ENCODE results near the gene WDR5.
"Not testable (repeated sequence)": the region's sequence is repeated elsewhere in the genome, so short reads cannot be mapped to it uniquely, and the experiment has no call there.

DNA sequence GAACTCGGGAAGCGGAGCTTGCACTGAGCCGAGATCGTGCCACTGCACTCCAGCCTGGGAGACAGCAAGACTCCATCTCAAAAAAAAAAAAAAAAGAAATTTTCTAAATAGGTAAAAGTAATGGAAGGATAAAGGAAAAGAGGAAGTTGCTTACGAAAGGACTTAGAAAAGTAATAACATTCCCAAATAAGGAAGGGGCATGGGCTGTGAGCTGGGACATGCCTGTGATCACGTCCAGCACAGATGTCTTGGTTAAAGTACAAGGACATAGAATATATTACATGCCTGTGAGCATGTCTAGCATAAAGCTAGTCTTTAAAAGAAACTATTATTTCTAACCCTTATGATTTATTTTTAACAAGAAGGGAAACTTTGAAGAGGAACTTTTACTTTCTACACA is 34.7 kb upstream of the WDR5 start:
- TF ChIP-seq, protein P1, sequence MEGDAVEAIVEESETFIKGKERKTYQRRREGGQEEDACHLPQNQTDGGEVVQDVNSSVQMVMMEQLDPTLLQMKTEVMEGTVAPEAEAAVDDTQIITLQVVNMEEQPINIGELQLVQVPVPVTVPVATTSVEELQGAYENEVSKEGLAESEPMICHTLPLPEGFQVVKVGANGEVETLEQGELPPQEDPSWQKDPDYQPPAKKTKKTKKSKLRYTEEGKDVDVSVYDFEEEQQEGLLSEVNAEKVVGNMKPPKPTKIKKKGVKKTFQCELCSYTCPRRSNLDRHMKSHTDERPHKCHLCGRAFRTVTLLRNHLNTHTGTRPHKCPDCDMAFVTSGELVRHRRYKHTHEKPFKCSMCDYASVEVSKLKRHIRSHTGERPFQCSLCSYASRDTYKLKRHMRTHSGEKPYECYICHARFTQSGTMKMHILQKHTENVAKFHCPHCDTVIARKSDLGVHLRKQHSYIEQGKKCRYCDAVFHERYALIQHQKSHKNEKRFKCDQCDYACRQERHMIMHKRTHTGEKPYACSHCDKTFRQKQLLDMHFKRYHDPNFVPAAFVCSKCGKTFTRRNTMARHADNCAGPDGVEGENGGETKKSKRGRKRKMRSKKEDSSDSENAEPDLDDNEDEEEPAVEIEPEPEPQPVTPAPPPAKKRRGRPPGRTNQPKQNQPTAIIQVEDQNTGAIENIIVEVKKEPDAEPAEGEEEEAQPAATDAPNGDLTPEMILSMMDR (IDR thresholded peaks at IDR 0.05; ENCODE audit: low read length), result not testable (repeated sequence)
- TF ChIP-seq EZH2 (optimal IDR thresholded peaks at IDR 0.05; ENCODE audit: low read depth, low read length); EZH2phosphoT487 (IDR thresholded peaks at IDR 0.05; ENCODE audit: low read length): not testable (repeated sequence)
